ENCODE results near the gene SDCCAG8.

Gene SDCCAG8

DNA sequence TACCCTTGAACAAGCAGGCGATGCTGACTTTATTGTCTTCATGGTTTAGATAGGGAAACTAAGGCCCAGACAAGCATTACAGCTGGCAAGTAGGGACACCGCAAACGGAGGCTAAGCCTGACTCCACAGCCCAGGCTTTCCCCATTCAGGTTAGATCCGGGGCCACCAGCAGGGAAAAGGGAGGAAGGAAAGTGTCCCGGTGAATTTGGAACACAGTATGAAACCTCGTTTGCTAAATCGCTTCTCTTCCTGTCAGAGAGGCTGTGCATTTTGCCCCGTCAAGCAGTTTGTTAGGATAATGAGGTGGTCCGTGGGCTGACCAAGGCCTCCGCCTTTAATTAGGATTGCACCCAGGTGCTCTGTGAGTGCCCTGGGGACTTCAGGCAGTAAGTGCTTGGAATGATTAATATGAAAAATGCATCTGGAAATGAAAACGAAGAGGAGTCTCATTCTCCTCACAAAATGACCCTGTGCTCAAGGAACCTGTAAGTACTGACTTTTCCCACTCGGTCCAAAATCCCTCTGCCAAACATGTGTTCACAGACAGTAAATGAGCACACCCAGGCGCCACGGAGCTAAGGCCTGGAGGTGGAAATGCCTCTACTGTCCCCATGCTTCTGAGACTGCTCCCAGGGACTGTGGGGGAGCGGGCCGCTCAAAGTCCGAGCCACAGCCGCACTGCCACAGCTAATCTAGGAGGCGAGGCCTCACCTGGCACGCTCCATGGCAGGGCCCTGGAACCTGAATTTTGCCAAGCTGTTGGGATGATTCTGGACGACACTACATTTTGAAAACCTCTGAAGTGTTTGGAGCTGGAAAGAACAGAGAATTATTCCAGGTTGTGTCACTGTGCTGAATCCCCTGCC is 234.1 kb downstream of the SDCCAG8 start:
- no peak for FAIRE-seq

DNA sequence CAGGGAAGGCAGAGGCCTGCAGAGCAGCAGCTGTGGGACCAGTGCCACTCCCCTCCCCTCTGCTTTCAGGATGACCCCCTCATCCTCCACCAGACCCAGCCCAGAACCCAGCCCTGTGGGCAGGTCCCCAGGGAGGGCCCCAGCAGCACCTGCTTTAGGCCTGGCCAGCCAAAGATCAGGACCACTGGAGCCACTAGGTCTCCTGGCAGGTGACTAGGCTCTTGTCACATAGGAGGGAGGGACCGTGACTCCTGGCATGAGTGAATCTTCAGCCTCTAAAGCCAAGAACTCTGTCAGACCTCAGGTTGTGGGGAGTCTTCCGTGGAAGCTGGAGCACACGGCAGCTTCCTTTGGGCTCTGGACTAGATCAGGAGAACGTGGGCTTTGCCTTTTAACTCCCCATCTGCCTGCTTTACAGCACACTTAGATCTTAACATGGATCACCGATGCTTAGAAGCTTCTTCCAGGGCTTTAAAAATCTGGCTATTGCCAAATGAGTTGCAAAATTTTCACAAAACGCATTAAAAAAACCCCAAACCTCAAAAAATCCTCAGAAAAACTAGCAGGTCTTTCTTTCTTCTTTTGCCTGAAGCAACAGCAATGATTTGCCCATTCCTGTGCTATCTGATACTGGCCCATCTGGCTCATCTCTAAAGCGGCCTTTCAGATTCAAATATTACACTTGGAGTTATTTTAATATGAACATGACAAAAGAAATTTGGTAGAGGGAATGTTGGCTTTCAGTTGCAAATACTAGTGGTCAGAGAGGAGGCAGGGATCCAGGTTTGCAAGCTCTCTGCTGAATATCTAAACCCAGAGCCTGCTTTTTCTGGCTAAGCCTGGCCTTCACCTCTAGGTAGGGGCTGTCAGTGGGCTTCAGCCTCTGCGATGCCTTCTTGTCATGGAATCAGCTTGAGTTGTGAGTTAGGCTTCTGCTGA is 235.2 kb downstream of the SDCCAG8 start:
- no peak for FAIRE-seq

DNA sequence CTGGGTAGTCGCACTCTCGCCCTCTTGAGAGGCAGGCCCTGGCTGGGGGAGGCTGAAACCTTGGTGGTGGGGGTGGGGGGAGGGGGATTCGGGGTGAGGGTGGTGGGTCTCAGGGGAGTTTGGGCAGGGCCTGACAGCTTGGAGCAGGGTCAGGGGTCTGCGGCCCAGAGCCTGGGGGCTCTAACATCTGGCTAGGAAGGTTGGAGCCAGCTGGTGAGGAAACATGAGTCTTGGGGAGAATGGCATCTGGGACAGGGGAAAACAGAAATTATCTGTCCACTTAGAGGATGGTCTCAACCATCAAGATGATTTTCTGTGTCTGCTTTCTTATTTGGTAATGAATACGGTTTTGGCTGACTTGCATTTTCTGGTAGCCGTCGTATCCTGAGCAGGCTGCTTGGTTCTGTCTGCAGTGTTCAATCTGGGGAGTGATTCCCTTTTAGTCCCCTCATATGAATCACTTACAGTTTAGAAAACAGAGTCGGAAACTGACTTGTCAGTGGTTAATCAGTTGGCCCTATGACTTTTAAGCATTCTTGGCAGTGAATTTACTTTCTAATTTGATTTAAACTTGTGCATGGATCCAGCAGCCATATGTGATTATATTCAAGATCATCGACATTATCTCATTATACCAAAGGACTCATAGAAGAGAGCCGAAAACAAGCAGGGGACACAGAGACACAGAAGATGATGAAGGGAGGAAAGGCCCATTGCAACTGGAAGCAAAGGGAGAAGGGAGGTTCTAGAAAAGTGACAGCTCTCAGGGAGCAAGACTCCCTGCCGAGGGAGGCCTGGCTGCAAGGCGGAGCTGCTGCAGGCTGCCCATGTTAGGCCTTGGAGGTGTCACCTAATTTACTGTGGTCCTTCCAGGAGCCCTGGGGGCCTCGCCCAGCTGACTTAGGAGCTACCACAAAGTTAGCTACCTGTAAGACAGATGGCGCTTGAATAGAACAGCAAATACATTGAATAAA is 237.6 kb downstream of the SDCCAG8 start:
- no peak for FAIRE-seq

DNA sequence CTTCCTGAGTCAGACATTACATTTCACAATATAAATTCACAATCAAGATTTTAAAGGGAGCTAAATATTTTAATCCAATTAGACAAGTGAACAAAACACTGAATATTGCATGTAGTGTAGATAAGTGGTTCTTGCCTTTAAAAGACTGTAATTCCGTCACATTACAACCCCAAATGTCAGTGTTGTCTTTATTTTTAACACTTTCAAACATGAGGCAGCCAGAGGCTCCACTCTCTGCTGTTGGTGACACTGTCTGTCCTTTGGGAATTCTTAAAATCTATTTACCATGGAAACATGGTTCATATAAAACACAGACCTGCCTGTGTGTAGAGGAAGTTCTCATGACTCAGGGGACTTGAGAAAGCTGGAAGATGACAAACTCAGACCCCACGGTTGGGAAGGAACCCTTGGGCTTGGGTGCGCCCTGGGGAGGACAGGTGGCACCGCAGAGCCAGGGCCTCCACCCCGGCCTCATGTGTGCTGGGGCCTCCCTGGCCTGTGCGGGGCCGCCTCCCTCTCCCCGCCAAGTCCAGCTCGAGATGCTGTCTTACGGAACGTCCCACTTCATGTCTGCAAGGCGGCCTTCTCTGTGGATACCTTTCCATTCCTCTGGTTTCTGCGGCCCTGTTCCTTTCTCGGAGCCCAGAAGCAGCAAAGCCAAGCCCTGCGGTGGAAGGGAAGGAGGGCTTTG is 239.0 kb downstream of the SDCCAG8 start:
- no peak for FAIRE-seq

DNA sequence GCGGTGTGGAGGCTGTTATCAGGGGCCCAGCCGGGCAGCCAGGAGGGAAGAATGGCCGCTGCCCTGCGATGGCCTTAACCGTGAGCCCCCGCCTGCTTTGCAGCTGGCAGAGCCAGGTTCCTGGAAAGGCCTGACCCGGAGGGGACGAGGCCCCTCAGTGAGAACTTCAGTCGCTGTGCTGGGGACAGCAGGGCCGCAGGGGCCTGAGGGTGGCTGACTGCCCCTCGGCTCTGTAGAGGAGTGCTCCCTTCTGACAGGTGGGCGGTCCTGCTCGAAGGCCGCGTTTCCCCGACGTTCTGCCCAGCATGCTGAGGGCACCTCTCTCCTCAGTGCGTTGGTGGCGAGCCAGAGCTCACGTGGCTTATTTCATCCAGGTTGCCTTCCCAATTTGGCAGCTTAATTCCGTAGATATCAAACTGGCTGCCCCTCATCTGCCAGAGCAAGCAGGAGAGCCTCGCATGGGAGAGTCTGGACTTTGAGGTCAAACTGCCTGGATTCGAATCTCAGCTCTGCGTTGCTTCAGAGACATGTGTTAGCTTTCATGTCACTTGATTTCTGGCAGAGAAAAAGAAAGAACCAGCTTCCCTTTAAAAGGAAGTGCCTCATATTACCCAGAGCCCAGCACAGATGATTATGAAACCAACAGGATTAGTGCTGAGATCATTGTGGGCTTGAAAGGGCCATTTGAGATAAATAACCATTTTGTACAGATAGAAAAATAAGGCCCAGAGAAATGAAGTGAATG is 239.8 kb downstream of the SDCCAG8 start:
- FAIRE-seq, result no peak

DNA sequence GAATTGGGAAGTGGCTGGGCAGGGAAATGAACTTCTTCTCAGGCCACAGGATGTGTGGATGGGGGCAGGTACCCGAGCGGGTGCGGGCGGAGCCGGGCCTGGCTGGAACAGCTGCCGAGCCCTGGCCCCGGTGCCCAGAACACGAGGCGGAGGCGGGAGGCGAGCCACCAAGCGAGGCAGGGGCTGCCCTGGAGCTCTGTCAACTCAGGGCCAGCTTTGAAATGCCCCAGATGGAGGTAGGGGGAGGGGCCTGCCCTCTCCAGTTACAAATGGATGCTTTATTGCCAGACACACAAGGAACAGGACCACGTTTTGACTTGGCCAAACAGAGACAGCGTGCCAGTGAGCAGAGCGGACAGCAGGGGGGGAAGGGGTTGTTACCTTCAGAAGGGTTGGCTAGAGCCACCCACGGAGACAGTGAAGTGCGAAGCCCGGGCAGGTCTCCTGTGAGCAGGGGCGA is 240.4 kb downstream of the SDCCAG8 start:
- FAIRE-seq, result no peak

DNA sequence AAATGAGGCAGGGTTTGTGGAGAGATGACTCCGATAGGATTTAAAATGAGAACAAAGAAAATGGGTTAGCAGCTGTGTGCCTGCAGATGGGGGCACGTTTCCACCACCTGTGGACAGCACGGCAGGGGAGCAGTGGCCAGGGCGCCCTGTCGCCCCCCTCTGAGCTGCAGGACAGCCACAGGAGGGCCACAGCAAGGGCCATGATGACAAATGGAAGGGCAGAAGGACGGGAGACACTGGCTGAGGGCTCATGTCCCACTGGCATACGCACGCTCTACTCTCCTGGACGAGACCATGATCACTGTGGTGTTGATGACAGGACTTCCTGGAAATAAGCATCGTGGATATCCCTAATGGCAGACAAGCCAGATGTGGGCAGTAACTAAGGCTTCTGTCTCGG is 241.0 kb downstream of the SDCCAG8 start:
- no peak for FAIRE-seq

DNA sequence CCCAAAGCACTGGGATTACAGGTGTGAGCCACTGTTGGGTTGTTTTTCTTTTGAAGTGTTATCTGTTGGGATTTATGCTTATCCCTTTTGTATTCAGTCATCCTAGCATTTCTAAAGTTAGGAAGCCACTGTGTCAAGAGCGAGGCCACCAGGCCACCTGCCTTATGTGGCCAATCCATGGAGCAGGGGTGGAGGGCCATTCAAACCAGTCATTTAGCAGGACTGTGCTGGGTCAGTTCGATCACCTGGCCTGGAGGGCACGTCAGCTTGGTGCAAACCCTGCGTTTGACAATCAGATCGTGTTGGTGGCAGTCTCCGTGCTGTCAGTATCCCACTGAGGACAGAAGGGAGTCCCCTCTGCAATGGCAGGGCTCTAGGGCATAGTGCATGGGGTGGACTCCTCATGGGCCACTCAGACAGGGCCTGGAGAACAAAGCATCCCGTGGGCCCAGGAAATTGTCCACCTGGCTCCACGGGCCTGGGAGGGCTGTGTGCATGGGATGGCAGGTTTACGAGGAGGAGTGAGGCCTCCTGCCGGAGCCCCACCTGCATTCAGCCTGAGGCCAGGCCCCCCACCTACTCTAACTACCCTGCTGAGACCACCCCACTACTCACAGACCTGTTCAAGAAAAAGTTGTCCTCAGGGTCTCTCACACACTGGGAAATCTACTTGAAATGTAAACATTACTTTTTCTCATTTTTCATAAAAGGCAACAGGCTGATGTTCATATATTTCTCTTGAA is 242.3 kb downstream of the SDCCAG8 start:
- FAIRE-seq, result no peak

DNA sequence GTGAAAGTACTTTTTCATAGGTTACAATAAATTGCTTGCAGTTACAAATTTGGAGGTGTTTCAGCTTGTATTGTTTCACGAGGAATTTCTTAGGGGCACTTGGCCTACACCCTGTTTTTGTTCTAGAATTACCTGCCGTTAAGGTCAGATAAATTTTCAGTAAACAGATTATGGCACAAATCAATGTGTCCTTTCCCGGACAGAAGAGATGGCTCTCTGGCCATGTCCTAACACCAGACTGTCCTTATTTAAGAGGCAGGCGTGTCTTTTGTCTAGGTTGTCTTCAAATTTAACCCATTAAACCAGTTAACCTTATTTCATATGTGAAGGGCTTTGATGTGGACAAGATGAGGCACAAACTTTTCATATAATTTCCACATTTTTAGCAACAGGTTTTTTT is 243.4 kb downstream of the SDCCAG8 start:
- FAIRE-seq, result no peak

DNA sequence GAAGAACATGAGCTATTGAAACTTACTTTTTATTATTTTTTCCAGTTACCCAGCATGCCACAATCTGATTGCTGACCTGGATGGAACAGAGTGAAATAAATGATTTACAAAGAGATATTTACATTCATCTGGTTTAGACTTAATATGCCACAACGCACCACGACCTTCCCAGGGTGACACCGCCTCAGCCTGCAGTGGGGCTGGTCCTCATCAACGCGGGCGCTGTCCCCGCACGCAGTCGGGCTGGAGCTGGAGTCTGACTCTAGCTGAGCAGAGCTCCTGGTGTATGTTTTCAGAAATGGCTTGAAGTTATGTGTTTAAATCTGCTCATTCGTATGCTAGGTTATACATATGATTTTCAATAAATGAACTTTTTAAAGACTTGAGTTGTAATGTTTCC is 243.9 kb downstream of the SDCCAG8 start:
- no peak for FAIRE-seq

DNA sequence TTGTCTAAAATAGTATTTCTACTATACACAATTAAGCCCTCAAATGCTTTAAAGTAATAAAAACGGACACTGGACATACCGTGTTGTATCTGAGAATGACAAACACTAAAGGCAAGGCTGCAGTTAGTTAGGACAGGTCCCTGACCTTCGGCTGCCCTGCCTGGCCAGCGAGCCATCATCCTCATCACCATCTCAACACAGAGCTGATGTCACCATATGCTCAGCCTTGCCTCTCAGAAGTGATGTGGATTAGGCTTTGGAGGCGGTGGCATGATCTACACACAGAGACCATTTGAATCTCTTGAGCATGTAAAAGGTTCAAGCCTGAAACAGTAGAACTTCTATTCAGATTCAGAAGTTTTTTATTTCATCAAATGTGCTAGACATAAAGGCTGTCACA is 244.7 kb downstream of the SDCCAG8 start:
- FAIRE-seq, result no peak

DNA sequence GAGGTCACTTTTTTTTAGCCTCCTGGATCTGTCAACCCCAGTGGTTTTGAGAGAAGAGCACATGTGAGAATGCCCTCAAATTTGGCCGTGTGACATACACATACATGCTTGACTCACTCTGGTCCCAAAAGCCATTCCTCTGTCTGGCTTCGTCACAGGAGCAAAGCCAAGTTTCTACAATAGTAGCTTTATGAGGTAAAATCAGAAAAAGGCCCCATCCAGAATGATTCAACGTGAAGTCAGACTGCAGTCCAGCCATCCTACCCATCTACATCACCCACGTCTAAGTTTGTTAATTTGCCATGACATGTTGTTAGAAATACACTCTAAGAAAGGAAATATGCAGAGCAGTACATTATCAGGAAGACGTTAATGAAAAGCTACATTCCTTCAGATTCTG is 245.2 kb downstream of the SDCCAG8 start:
- FAIRE-seq, result no peak

DNA sequence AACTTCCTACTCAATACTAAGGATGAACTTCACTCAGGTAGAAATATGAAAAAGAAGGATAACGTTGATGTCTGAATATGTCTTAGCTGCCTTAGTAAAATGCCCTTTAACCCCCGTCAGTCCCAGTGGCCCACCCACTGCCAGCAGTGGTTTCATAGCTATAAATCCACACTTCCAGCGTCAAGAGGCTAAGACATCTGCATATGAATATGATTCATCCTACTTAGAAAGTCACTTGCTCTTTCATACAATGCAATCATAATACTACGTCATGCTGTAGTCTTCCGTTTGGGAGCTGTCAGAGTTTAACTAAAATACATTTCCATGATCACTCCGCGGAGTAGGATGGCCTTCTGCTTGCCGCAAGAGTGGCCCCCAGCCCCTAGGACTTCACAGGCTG is 247.3 kb downstream of the SDCCAG8 start:
- no peak for FAIRE-seq

DNA sequence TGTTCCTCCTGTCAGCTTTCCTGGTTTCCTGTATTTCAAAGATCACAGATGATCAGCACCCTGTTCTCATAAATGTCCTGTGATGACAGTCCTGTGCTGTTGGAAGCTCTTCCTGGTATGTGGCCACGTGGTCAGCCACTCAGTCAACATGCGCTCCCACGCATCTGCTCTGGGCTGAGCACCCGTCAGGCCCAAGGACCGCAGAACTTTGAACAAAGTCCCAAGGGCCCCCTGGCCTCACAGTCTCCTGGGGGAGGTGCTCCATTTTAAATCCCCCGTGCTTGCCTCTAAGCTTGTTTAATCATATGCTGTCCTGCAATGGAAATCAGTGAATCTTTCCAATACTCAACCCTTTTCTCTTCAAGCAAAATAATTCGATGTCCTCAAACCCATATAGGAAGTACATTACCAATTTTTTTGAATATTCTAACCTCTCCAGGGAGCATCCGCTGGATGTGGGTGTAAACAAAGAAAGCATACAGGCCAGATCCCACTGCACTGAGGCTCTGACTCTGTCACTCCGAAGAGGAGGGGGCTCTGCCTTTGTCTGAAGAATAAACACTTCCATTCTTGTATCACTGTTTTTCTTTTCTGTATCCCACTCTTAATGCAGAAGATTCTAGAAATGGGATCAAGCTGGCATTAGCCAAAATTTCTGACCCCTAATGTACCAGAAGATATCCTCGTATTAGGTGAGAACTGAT is 250.3 kb downstream of the SDCCAG8 start:
- no peak for FAIRE-seq

DNA sequence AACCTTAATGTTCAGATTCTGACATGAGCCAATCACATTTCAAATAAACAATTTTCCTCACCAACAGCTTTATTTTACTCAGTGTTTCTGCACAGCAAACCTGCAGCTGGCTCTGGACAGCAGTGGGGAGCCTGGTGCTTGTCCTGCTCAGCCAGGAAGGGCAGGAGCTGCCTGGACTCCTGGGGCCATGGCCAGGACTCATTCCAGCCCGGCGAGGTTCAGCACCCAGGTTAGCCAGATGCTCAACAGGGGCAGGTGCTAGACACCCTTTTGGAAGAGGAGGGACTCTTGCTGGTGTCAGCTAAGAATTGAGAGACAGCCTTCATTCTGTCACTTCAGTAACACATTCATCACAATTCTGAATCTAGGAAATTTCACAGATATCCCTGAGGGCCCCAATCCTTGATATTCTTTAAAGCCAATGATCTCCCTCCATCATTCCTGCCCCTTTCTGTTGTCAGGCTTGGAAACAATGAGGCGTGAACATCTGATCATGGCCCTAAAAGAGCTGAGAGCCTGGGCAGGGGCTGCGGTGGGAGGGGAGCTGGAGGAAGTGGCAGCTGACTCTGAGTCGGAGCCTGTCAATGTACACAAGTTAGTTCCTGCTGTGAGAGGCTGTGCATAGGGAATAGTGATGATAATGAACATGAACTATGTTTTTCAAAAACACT is 251.3 kb downstream of the SDCCAG8 start:
- FAIRE-seq, result no peak

DNA sequence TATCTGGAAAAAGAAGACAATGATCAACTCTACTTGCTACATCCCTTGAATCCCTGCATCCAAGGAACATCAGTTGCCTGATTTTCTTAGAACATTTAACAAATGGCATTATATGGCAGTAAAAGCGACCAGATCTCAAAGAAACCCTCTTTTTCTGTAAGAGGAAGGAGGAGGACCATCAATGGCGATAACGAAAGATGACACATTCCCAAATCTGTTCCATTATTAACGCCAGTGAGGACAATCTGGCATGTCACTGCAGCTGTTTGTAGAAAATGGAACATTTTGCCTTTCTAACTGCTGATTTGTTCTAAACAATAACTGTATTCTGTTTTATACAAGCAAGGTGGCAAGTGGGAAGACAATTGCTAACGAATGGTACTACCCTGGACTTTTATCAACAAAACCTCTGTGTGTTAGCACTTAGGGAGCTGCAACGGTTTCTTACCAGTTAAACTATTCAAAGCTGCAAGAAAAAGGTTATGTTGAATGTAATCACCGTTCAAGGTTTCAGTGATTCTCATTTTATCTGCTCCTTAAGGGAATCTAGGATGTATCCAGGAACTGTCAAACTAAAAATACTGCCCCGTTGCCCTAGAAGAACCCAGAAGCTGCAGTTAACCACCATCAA is 251.9 kb downstream of the SDCCAG8 start:
- FAIRE-seq, result no peak

DNA sequence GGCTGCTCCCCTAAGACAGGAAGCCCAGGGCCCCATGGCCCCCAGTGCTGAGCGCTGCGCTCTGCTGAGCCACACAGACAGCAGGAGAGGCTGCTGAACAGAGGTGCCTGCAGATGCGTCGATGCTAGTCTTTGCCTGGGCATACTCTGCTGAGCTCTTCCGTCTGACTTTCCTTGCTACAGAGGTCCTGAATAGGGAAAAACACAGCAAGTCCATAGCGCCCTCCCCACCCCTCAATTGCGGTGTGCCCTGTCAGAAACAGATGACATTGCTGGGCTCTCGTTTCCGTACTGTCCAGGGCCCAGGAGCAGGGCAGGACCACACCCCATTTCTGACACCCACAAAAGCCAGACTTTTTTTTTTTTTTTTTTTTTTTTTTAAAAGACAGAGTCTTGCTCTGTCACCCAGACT is 252.5 kb downstream of the SDCCAG8 start:
- FAIRE-seq, result no peak

DNA sequence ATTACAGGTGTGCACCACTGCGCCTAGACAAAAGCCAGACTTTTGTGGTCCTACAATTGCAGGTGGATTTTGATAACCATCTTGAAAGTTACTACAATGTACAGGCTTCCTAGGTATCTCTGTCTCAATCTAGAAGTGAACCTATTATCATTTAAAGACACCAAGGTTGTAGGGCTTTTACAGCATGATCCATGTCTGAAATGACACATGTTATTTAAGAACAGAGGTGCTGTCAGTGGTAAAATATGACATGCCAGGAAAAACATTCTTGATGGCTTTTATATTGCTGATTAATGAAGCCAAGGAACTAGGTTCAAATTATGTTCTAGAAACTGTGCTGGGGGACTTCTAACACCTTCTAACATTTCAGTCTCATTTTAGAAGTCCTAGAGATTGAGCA is 253.1 kb downstream of the SDCCAG8 start:
- no peak for FAIRE-seq

DNA sequence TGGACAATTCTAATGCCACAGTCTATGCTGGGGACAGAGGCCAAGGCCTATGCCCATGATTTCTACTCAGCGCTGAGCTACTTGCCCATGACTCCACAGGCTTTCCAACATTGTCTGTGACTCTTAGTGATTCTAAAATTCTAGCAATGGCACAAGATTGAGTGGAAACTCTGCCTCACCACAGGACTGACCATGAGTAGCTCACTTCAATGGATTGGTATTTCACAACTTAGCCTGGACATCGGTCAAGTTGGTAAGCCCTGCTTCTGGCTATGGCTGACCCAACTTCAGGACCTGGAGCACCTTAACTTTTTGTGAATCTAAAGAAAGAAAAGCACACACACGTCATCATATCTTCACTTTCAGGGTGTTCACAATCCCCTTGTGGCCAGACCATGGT is 255.1 kb downstream of the SDCCAG8 start:
- no peak for FAIRE-seq
